Hematopoietic multipotent progenitor cell (in vitro differentiated cells): ENCODE data around the gene NDUFS8. TPM values are rescaled to one million over a fixed set of nuclear protein-coding genes. Genes with fewer than 3 reads are reported as not detected.
A peak's percentile ranks its signal among the peaks of the same experiment; 100 is the strongest.

Experiments
- DNase-seq, 3 donors: peaks; one replicate each; pipeline ENCODE4 v3.0.0-alpha.2; 2011 to 2015; ENCODE audit warnings: low read depth in 2 of 3, low spot score in 2 of 3
- total RNA-seq: library from RNA; depleted of rRNA; stranded (reverse); fragments of >200 nt; gene quantifications from one replicate; pipeline ENCODE4 v1.2.3, GENCODE V29; 2012

Gene NDUFS8
- total RNA-seq, 1 donor, result 109 TPM

GRCh38 chr11:68035266-68035876, 4.9 kb downstream of the NDUFS8 start:
- DNase-seq, result no peak

- DNase-seq, result no peak
These were observed 5.7 kb downstream of the NDUFS8 start for GRCh38 chr11:68036141-68036716.

DNA sequence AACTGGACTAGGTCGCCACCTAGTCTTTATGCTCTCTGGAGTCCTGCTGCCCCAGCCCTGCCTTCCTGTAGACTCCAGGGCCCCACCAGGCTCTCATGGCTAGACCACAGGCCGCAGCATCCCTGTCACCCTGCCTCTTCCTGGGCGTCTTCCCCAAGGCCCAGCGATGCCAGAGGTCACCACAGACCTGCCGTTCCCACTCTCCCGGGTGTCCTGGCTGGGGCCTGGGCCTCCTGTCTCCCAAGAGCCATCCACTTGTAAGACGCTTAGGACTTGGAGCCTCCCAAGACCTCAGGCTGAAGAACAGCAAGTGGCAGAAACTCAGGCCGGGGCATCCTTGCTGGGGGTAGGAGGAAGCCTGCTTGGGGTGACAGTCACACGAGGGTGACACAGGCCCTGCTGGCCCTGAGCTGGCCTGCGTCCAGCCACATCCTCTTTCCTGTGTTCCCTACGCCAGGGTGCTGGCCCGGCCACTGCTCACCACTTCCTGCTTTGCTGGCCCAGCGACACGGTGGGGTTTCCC, 6.3 kb downstream of the NDUFS8 start:
- DNase-seq, result peak in 2 of 3 donors; percentile 46 to 67

DNA sequence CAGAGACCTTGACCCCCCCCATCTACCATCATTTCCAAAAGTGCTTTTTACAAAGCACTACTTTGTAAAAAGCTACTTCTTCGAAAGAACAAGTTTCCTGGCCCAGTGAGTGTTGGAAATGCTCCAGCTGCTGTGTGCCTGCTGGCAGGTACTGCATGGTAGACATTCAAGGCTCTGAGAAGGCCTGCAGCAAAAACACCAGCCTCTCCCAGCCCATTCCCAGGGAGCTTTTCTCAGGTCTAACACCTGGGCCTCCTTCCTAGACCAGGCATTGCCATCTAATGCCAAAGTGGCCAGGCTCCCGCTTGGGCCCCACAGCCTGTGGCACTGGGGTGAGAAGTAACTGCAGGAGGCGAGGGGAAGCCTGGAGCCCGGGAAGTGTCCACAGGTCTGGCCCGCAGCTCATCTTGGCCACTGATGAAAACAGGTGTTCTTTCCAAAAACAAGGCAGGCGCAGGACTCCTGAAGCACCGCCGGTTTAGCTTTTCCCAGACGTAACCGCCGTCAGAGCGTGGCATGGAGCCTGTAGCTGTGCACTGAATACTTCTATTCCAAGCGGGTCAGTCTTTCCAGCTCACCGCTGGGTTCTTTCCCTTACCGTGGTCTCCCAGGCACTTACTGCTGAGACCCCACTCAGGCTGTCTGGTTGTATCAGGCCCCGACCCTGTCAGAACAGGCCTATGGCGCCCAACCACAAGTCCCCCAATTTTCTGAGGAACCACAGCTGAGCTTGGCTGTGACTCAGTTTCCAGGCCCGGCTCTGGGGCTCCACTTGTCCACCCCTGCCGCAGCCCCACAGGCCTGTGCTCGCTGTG, 7.1 kb downstream of the NDUFS8 start:
- peak in 2 of 3 donors; percentile 22 to 60 for DNase-seq

DNA sequence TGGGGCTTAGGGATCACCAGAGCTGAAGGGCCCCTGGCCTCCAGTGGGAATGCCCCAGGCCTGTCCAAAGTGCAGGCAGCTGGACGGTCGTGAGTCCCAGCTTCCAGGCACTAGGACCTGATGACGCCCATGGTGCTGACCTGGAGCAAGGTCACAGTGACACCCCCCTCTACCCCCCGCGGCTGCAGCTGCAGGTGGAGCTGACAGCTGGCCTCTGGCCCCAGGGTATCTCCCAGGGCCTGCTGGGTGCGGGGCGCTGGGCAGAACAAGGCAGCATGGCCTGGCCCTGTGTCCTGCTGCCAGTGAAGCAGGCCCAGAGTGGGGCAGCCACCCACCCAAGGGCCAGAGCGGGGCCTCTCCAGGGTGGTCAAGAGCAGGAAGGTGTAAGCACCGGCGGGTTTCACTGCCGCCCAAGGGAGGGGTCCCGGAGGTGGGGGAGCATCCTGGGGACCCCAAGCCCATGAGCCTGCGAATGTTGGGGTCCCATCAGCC, 7.8 kb downstream of the NDUFS8 start:
- DNase-seq, result no peak

DNA sequence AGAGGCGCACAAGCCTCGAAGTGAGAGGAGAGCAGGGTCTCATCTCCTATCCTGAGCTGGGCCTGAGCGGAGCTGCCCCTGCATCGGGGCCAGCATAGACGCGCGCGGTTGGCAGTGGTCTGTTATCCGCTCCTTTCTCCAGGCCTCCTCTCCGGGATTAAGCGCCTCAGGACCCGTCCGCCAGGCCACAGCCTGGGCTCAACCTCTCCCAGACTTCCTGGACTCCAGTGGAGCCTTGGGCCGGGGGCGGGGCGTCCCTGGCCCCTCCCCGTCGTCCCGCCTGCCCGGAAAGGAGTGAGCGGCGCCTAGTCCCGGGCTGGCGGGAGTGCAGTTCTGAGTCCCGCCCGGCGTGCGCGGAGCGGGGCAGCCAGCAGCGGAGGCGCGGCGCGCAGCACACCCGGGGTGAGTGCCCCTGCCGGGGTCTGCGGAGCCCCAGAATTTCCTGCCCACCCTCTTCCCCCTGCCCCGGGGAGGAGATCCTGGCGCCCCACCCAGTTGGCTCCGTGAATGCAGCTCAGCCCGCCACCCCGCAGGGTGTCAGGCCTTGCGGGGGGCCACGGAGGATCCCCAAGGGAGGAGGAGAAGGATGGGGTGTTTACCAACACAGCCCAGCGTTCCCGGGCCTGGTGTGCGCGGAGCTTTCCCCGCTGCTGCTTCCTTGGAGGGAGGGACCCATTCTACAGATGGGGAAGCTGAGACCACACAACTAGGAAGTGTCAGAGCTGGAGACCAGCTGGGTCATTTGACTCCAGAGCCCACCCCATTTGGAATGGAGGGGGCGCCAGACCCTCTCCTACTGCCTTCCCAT, 8.4 kb downstream of the NDUFS8 start, which contains the start of gene TCIRG1:
Gene TCIRG1, plus strand, starts transcription at position 308 of the 808 bp plus-strand sequence. CDS start 2,247 bp downstream, outside the sequence.
- DNase-seq, result peak in 2 of 3 donors; percentile 14 to 24

- peak in 1 of 3 donors; percentile 5 for DNase-seq
These were observed 9.1 kb downstream of the NDUFS8 start for GRCh38 chr11:68039526-68040086.

DNA sequence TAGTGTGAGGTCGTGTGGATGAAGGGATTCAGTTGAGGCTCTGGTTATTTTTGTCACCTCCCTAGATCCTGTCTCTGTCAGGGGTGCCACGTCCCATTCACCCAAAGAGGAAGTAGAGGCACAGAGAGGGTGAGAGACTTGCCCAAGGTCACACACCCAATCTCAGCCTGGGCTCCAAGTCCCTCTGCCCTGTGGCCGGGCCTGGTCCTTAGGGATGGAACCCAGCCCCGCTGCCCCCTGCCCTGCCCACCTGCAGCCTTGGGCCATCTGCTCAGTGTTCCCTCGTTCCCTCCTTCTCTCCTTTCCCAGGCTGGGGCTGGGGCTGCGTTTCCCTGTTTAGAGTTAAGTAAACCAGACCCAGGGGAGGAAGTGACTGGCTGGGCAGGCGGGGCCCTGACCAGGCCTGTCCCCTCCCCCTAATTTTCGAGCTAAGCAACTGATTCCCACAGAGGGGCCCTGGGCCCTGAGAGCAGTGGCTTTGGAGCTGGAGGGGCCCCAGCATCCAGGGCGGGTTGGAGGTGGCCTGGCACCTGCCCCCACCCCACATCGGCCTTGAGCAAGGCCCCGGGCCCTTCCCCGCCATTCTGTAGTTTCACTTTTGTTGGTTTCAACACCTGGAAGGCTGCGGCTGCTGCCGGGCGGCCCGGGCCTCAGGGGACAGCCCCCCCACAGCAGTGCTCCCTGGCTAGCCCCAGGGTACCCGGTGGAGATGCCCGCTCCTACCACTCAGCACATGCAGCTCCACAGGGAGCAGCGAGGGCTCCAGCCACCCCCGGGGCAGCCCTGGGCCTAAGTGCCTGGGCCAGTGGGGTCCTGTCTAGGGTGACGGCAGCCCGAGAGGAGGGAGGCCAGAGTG, 9.8 kb downstream of the NDUFS8 start:
- DNase-seq, result peak in 2 of 3 donors; percentile 56 to 72

- DNase-seq, result no peak
These were observed 10.6 kb downstream of the NDUFS8 start for GRCh38 chr11:68040957-68041591.

GRCh38 chr11:68041617-68042218, 11.2 kb downstream of the NDUFS8 start:
- no peak for DNase-seq

DNA sequence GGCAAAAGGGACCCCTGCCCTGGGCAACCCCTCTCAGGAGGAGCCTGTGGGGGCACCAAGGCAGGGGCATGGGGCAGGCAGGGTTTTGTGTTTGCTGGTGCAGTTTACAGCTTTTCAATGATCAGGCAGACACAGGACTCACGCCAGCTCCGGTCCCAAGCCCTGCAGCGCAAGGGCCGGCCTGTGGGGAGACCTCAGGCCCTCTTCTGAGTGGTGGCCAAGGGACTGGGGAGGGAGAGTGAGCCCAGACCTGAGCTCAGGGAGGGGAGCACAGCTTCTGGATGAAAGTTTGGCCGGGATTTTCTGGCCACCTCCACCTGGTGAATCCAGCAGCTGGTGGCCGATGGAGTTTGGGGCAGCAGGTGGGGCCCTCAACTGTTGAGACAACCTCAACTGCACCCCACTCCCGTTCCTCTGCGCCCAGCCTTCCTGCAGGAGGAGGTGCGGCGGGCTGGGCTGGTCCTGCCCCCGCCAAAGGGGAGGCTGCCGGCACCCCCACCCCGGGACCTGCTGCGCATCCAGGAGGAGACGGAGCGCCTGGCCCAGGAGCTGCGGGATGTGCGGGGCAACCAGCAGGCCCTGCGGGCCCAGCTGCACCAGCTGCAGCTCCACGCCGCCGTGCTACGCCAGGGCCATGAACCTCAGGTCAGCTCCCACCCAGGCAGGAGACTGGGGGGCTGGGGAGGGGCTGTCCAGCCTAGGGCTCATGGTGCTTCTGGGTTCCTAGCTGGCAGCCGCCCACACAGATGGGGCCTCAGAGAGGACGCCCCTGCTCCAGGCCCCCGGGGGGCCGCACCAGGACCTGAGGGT, 11.9 kb downstream of the NDUFS8 start:
- no peak for DNase-seq

- no peak for DNase-seq
These were observed 12.5 kb downstream of the NDUFS8 start for GRCh38 chr11:68043029-68043348.

DNA sequence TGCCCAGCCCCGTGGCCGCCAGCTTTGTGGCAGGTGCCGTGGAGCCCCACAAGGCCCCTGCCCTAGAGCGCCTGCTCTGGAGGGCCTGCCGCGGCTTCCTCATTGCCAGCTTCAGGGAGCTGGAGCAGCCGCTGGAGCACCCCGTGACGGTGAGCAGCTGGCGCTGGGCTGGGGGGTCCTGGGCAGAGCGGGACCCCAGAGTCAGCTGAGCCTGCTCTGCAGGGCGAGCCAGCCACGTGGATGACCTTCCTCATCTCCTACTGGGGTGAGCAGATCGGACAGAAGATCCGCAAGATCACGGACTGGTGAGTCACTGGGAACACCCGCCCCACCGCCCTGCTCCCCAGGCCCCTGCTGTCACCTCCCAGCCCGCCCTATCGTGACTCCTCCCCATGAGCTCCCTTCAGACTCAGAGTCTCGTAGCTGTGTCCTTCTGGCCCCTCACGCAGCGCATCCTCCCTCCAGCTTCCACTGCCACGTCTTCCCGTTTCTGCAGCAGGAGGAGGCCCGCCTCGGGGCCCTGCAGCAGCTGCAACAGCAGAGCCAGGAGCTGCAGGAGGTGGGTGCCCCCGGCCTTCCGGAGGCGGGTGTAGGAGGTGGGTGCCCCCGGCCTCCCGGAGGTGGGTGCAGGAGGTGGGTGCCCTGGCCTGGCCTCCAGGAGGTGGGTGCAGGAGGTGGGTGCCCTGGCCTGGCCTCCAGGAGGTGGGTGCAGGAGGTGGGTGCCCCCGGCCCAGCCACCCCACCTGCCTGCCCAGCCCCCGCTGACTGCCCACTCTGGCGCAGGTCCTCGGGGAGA, 13.1 kb downstream of the NDUFS8 start:
- no peak for DNase-seq

- no peak for DNase-seq
These were observed 13.8 kb downstream of the NDUFS8 start for GRCh38 chr11:68044145-68044813.

DNA sequence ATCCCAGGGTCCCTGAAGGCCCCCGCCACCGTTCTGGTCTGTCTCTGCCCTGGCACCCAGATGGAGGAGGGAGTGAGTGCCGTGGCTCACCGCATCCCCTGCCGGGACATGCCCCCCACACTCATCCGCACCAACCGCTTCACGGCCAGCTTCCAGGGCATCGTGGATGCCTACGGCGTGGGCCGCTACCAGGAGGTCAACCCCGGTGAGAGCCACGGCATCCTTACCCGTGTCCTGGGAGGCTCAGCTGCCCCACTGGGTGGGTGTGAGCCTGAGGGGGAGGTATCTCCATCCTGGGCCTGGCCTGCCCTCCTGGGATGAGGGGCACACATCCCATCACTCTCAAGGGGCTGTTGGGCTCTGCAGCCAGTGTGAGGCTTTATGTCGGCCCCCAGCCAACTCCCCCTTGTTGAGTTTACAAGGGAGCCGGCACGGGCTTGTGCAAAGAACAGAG, 14.4 kb downstream of the NDUFS8 start:
- DNase-seq, result no peak
